PC-9 (cell line): ENCODE data around the gene NUP85. TPM values are rescaled to one million over a fixed set of nuclear protein-coding genes. Genes with fewer than 3 reads are reported as not detected.

Source experiments
- BruUV-seq: library from RNA; stranded (reverse); fragments of 400-500 nt; replicated peaks from 2 replicates; lab custom pipeline; 2021; lab: Mats Ljungman, UMichigan
- CTCF ChIA-PET: fragments of 300-600 bp; sonication (Branson Sonifier 250); formaldehyde crosslinking; loops from one replicate; lab custom pipeline; 2022; ENCODE audit warnings: antibody characterized with exemption; lab: Charles Lee
- POLR2A ChIA-PET: fragments of 300-600 bp; sonication (Branson Sonifier 250); formaldehyde crosslinking; loops from one replicate; lab custom pipeline; 2022; ENCODE audit warnings: antibody characterized with exemption; ENCODE audit not compliant: unreplicated experiment; lab: Charles Lee
- DNase-seq, 2 experiments: peaks; one replicate each; pipeline versions ENCODE4 v3.0.0 to v3.0.0-alpha.2; 2015 to 2022; ENCODE audit warnings: mixed read lengths in 1 of 2
- H2AFZ ChIP-seq: fragments of 200-600 bp; sonication (generic); 2 replicates; pipeline ENCODE4 v1.8.1; 2017; ENCODE audit warnings: antibody characterized with exemption
- H3F3A ChIP-seq: fragments of 200-600 bp; sonication (generic); 2 replicates; pipeline ENCODE4 v1.8.1; 2017; ENCODE audit warnings: antibody characterized with exemption, mild to moderate bottlenecking, low read depth; ENCODE audit not compliant: insufficient read depth
- H3K27ac ChIP-seq: fragments of 200-600 bp; sonication (generic); 2 replicates; pipeline ENCODE4 v1.6.1; 2016; ENCODE audit warnings: mixed run types
- H3K27me3 ChIP-seq: fragments of 200-600 bp; sonication (generic); 2 replicates; pipeline ENCODE4 v1.6.1; 2016; ENCODE audit warnings: low read depth, mixed run types; ENCODE audit not compliant: insufficient read depth
- H3K36me3 ChIP-seq: fragments of 200-600 bp; sonication (generic); 2 replicates; pipeline ENCODE4 v1.6.1; 2016; ENCODE audit warnings: low read depth, mixed run types
- H3K4me1 ChIP-seq: fragments of 200-600 bp; sonication (generic); replicated peaks from 2 replicates; pipeline ENCODE4 v1.6.1; 2016; ENCODE audit warnings: mixed run types; ENCODE audit not compliant: insufficient read depth
- H3K4me2 ChIP-seq: fragments of 200-600 bp; sonication (generic); 2 replicates; pipeline ENCODE4 v1.6.1; 2017; ENCODE audit warnings: mixed run types
- H3K4me3 ChIP-seq: fragments of 200-600 bp; sonication (generic); 2 replicates; pipeline ENCODE4 v1.6.1; 2016; ENCODE audit warnings: mixed run types
- H3K79me2 ChIP-seq: fragments of 200-600 bp; sonication (generic); 2 replicates; pipeline ENCODE4 v1.6.1; 2017; ENCODE audit warnings: low read depth, mixed run types
- H3K9me2 ChIP-seq: fragments of 200-600 bp; sonication (generic); 2 replicates; pipeline ENCODE4 v1.8.1; 2017; ENCODE audit warnings: mild to moderate bottlenecking; ENCODE audit not compliant: insufficient read depth
- H3K9me3 ChIP-seq: fragments of 200-600 bp; sonication (generic); 2 replicates; pipeline ENCODE4 v1.8.1; 2016; ENCODE audit warnings: low read depth; ENCODE audit not compliant: insufficient read depth
- H4K20me1 ChIP-seq: fragments of 200-600 bp; sonication (generic); 2 replicates; pipeline ENCODE4 v1.8.1; 2017; ENCODE audit not compliant: insufficient read depth
- EZH2 ChIP-seq: fragments of 200-600 bp; sonication (generic); IDR thresholded peaks from 2 replicates; pipeline ENCODE4 v1.8.0; 2017; ENCODE audit warnings: antibody characterized with exemption, low read depth
- intact Hi-C: fragments of 100-400 bp; cut with micrococcal nuclease; formaldehyde crosslinking; loops from one replicate; pipeline ENCODE4 v1.10.0; 2022; ENCODE audit not compliant: unreplicated experiment
- total RNA-seq: library from RNA; stranded (reverse); gene quantifications from 2 replicates; pipeline ENCODE4 v1.2.3, GENCODE V29; 2021
- TF ChIP-seq, protein P1 (sequence below): fragments of 200-600 bp; sonication (generic); conservative IDR thresholded peaks from 2 replicates; pipeline ENCODE4 v1.6.1; 2017; ENCODE audit warnings: mixed run types, antibody characterized with exemption, mild to moderate bottlenecking, moderate library complexity

The NUP85 gene
- total RNA-seq, 1 experiment from 2014 or later = 73.1 TPM

DNA sequence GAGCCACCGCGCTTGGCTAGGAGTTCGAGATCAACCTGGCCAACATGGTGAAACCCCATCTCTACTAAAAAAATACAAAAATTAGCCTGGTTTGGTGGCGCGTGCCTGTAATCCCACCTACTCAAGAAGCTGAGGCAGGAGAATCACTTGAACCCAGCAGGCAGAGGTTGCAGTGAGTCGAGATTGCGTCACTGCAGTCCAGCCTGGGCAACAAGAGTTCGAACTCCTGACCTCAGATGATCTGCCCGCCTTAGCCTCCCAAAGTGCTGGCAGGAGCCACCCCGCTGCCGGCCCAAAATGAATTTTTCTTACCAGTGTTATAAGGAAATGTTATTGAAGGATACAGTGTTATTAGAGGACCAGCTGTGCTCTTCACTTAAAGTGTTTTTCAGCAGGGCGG, 2.3 kb downstream of the NUP85 start:
- Histone ChIP-seq H3K4me3 (no peak overlapping the region), H3K9me3 (no peaks in the 10 kb centered on the region), H2AFZ (no peak overlapping the region), H3K79me2 (peaks cover 51% of the 10 kb centered on the region), H3K4me2 (no peak overlapping the region), H3K27me3 (no peaks in the 10 kb centered on the region), H3F3A (peaks cover 26% of the 10 kb centered on the region), H4K20me1 (no peaks in the 10 kb centered on the region; the same call in 1 of the 2 replicates), H3K9me2 (no peaks in the 10 kb centered on the region), H3K27ac (no peak overlapping the region), H3K36me3 (peaks cover 22% of the 10 kb centered on the region), H3K4me1 (peaks cover 14% of the 10 kb centered on the region)
- no TSS peak for BruUV-seq
- POLR2A ChIA-PET = no interaction called here
- TF ChIP-seq, protein P1, sequence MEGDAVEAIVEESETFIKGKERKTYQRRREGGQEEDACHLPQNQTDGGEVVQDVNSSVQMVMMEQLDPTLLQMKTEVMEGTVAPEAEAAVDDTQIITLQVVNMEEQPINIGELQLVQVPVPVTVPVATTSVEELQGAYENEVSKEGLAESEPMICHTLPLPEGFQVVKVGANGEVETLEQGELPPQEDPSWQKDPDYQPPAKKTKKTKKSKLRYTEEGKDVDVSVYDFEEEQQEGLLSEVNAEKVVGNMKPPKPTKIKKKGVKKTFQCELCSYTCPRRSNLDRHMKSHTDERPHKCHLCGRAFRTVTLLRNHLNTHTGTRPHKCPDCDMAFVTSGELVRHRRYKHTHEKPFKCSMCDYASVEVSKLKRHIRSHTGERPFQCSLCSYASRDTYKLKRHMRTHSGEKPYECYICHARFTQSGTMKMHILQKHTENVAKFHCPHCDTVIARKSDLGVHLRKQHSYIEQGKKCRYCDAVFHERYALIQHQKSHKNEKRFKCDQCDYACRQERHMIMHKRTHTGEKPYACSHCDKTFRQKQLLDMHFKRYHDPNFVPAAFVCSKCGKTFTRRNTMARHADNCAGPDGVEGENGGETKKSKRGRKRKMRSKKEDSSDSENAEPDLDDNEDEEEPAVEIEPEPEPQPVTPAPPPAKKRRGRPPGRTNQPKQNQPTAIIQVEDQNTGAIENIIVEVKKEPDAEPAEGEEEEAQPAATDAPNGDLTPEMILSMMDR = no peak
- TF ChIP-seq EZH2 = no peak
- intact Hi-C loops = loop anchor here (10.0 kb wide), 1 partner anchor 173 kb away; no protein-coding TSS in a partner anchor
- no peak for DNase-seq
- CTCF ChIA-PET = no interaction called here

DNA sequence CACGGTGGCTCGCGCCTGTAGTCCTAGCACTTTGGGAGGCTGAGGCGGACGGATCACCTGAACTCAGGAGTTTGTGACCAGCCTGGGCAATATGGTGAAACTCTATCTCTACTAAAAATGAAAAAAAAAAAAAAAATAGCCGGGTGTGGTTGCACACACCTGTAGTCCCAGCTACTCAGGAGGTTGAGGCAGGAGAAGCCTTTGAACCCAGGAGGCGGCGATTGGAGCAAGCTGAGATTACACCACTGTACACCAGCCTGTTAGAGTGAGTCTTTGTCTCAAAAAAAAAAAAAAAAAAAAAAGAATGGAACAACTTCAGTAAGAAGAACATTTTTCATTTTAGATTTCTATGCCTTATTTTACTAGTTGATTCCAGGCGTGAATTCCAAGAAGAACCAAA, 2.7 kb downstream of the NUP85 start:
- Histone ChIP-seq H3F3A (peaks cover 23% of the 10 kb centered on the region), H3K27ac (no peak overlapping the region), H4K20me1 (no peaks in the 10 kb centered on the region; the same call in none of the 2 replicates), H3K27me3 (no peaks in the 10 kb centered on the region), H3K4me2 (no peak overlapping the region), H3K79me2 (peaks cover 51% of the 10 kb centered on the region), H3K9me3 (no peaks in the 10 kb centered on the region), H3K9me2 (no peaks in the 10 kb centered on the region), H3K36me3 (peaks cover 26% of the 10 kb centered on the region), H2AFZ (no peak overlapping the region), H3K4me1 (peaks cover 14% of the 10 kb centered on the region), H3K4me3 (no peak overlapping the region)
- no peak for DNase-seq
- ChIA-PET CTCF (no interaction called here), POLR2A (no interaction called here)
- BruUV-seq = no TSS peak
- TF ChIP-seq EZH2 = no peak
- TF ChIP-seq, protein P1 = no peak
- intact Hi-C loops = loop anchor here (10.0 kb wide), 1 partner anchor 173 kb away; no protein-coding TSS in a partner anchor

GRCh38 chr17:75209061-75209460, 3.6 kb downstream of the NUP85 start:
- Histone ChIP-seq H2AFZ (no peak overlapping the region), H3K4me3 (no peak overlapping the region), H4K20me1 (no peaks in the 10 kb centered on the region; the same call in none of the 2 replicates), H3K9me3 (no peaks in the 10 kb centered on the region), H3K27ac (no peak overlapping the region), H3K27me3 (no peaks in the 10 kb centered on the region), H3K9me2 (no peaks in the 10 kb centered on the region), H3K36me3 (peaks cover 28% of the 10 kb centered on the region), H3K4me2 (no peak overlapping the region), H3F3A (peaks cover 16% of the 10 kb centered on the region), H3K4me1 (peaks cover 12% of the 10 kb centered on the region), H3K79me2 (peaks cover 50% of the 10 kb centered on the region)
- no TSS peak for BruUV-seq
- CTCF ChIA-PET = no interaction called here
- POLR2A ChIA-PET = interaction anchor here (0.5 kb wide), 1 partner anchor 100 kb away, joined by 8 read pairs; no protein-coding TSS in a partner anchor
- no peak for DNase-seq
- TF ChIP-seq, protein P1 = no peak
- no peak for TF ChIP-seq EZH2
- intact Hi-C loops = loop anchor here (10.0 kb wide), 1 partner anchor 174 kb away; no protein-coding TSS in a partner anchor
